B cell (primary cell): Measurements from ENCODE around the gene ODAD4.

Experiments
- CTCF ChIP-seq: fragments of 200-600 bp; IDR thresholded peaks from one replicate; pipeline ENCODE4 v1.8.0; 2022; ENCODE audit warnings: antibody characterized with exemption, mild to moderate bottlenecking
- EZH2 ChIP-seq: IDR thresholded peaks from 2 replicates; pipeline ENCODE4 v1.6.1; 2012; ENCODE audit warnings: borderline replicate concordance, low read depth, mild to moderate bottlenecking, moderate library complexity, low read length; ENCODE audit not compliant: insufficient read depth, poor library complexity, severe bottlenecking

- TF ChIP-seq CTCF (no peak), EZH2 (no peak)
Measured at GRCh38 chr17:42001729-42002128, 71.3 kb downstream of the ODAD4 start.
